ENCODE results near the gene SULT6B1.

DNA sequence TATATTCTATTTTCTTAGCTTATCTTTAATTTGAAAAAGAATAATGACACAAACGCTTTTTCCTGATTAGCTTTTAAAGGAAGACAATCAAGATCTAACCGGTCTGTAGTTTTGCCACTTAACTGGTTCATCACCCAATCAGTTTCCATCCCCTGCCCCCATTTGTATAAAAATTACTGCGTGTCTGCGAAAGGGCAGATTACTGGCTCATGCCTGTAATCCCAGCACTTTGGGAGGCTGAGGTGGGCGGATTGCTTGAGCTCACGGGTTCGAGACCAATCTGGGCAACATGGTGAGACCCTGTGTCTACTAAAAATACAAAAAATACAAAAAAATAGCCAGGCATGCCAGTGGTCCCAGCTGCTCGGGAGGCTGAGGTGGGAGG, 10.2 kb upstream of the SULT6B1 start:
- TF ChIP-seq, protein P1, sequence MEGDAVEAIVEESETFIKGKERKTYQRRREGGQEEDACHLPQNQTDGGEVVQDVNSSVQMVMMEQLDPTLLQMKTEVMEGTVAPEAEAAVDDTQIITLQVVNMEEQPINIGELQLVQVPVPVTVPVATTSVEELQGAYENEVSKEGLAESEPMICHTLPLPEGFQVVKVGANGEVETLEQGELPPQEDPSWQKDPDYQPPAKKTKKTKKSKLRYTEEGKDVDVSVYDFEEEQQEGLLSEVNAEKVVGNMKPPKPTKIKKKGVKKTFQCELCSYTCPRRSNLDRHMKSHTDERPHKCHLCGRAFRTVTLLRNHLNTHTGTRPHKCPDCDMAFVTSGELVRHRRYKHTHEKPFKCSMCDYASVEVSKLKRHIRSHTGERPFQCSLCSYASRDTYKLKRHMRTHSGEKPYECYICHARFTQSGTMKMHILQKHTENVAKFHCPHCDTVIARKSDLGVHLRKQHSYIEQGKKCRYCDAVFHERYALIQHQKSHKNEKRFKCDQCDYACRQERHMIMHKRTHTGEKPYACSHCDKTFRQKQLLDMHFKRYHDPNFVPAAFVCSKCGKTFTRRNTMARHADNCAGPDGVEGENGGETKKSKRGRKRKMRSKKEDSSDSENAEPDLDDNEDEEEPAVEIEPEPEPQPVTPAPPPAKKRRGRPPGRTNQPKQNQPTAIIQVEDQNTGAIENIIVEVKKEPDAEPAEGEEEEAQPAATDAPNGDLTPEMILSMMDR (IDR thresholded peaks at IDR 0.05), result no peak
- no peak for TF ChIP-seq POLR2A (IDR thresholded peaks at IDR 0.05)

All from heart left ventricle (tissue), 13 donors.